Panc1 (cell line): ENCODE measurements around the gene ADD1. TPM values are rescaled to one million over a fixed set of nuclear protein-coding genes. Genes with fewer than 3 reads are reported as not detected.
"Not testable (repeated sequence)": the region's sequence is repeated elsewhere in the genome, so short reads cannot be mapped to it uniquely, and the experiment has no call there.

Experiments used
- ATAC-seq: fragments of 200-7000 bp; cut with Tn5 transposase; 2 replicates; pipeline ENCODE4 v1.9.1; 2020; ENCODE audit warnings: mild to moderate bottlenecking, moderate library complexity
- BruUV-seq: library from RNA; stranded (reverse); fragments of 400-500 nt; replicated peaks from 2 replicates; lab custom pipeline; 2021; lab: Mats Ljungman, UMichigan
- CTCF ChIA-PET: fragments of 300-600 bp; sonication (Branson Sonifier 250); formaldehyde crosslinking; loops from one replicate; lab custom pipeline; 2022; ENCODE audit warnings: antibody characterized with exemption; lab: Charles Lee
- POLR2A ChIA-PET: fragments of 300-600 bp; sonication (Branson Sonifier 250); formaldehyde crosslinking; loops from one replicate; lab custom pipeline; 2022; ENCODE audit warnings: antibody characterized with exemption; lab: Charles Lee
- DNase-seq: peaks from one replicate; pipeline ENCODE4 v3.0.0-alpha.2; 2010; ENCODE audit warnings: low read depth, low spot score
- H3K27ac ChIP-seq: 2 replicates; pipeline ENCODE4 v1.5.1; 2011; ENCODE audit warnings: mild to moderate bottlenecking, low read length, inconsistent platforms
- H3K27me3 ChIP-seq: fragments of 200-500 bp; sonication (Bioruptor generic); 2 replicates; pipeline ENCODE4 v1.6.0; 2014; ENCODE audit warnings: low read length, inconsistent platforms; ENCODE audit not compliant: control insufficient read depth, insufficient read depth
- H3K36me3 ChIP-seq: fragments of 200-500 bp; sonication (Bioruptor generic); 2 replicates; pipeline ENCODE4 v1.5.1; 2014; ENCODE audit warnings: inconsistent platforms, mild to moderate bottlenecking, low read length, moderate library complexity; ENCODE audit not compliant: control insufficient read depth, insufficient read depth
- H3K4me1 ChIP-seq: 2 replicates; pipeline ENCODE4 v1.5.1; 2011; ENCODE audit warnings: inconsistent platforms, mild to moderate bottlenecking, low read length, moderate library complexity; ENCODE audit not compliant: control insufficient read depth, insufficient read depth
- H3K4me3 ChIP-seq, 2 experiments: 2 replicates each; pipeline ENCODE4 v1.5.1; 2011 to 2012; ENCODE audit warnings: low read depth in 2 of 2, low read length in 2 of 2, mild to moderate bottlenecking in 2 of 2, inconsistent platforms in 1 of 2, moderate library complexity in 1 of 2
- H3K9me3 ChIP-seq: fragments of 200-500 bp; sonication (Bioruptor generic); 2 replicates; pipeline ENCODE4 v1.5.1; 2014; ENCODE audit warnings: low read depth, mild to moderate bottlenecking, inconsistent platforms, low read length, moderate library complexity; ENCODE audit not compliant: control insufficient read depth, insufficient read depth
- POLR2AphosphoS5 ChIP-seq: IDR thresholded peaks from 2 replicates; pipeline ENCODE4 v1.6.1; 2012; ENCODE audit warnings: mild to moderate bottlenecking, low read depth, low read length, moderate library complexity
- SIN3A ChIP-seq: IDR thresholded peaks from 2 replicates; pipeline ENCODE4 v1.6.1; 2012; ENCODE audit warnings: low read depth, mild to moderate bottlenecking, low read length, moderate library complexity, borderline replicate concordance; ENCODE audit not compliant: insufficient read depth
- TCF7L2 ChIP-seq: IDR thresholded peaks from 2 replicates; pipeline ENCODE4 v1.6.1; 2011; ENCODE audit warnings: mild to moderate bottlenecking, low read depth, low read length, inconsistent platforms
- in situ Hi-C: cut with HindIII; loops from 2 replicates; pipeline ENCODE4 v1.10.0; 2016; ENCODE audit warnings: low sequenced_read_pairs, low pct_unique_long_range_greater_than_20kb
- intact Hi-C: fragments of 100-400 bp; cut with micrococcal nuclease; formaldehyde crosslinking; loops from one replicate; pipeline ENCODE4 v1.10.0; 2022; ENCODE audit not compliant: unreplicated experiment
- total RNA-seq: library from RNA; stranded (reverse); gene quantifications from one replicate; pipeline ENCODE4 v1.2.1, GENCODE V29; 2021; ENCODE audit not compliant: unreplicated experiment
- TF ChIP-seq, protein P1 (sequence below): fragments of 450-650 bp; IDR thresholded peaks from 2 replicates; pipeline ENCODE4 v1.5.1; 2017; ENCODE audit warnings: mild to moderate bottlenecking
- TF ChIP-seq, protein P2 (sequence below), 2 experiments: IDR thresholded peaks; 2 replicates each; pipeline ENCODE4 v1.6.1; 2011 to 2012; ENCODE audit warnings: low read depth in 2 of 2, control low read depth in 1 of 2, low read length in 1 of 2, mild to moderate bottlenecking in 1 of 2, moderate library complexity in 1 of 2; ENCODE audit not compliant: insufficient read depth in 1 of 2

The ADD1 gene
- total RNA-seq, 1 experiment from 2014 or later: 158 TPM

DNA sequence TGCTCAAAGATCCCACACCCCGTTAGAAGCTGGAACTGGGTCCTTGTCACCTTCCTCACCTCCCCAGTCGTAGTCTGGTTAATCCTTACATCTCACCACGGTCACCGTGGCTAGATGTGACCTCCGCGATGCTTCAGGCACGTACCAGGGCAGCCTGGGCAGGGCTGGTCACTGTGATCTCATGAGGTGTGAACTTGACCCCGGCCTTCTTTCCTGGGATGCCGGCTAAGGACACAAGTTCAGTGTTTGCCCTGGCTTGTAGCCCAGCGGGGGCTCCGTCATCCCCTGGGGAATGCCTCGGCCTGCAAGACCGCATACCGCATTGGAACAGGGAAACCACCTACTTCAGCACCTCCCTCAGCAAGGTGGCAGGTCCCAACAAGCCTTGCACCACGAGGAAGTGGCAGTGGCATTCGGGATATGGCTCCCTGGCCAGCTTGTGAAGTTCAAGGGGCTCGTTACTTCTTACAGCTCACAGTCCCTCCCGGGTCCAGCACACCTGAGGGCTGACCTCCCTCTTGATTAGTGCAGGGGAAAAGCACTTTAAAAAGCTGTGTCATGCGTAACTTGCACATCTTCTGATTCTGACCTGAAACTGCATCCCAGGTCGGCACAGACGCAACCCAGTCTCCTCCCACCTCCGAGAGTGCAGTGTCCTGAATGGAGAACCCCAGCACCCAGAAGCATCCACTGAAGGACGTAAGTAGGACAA, 93.7 kb downstream of the ADD1 start:
- Histone ChIP-seq H3K27me3 (no peaks in the 10 kb centered on the region), H3K36me3 (no peaks in the 10 kb centered on the region; the same call in 1 of the 2 replicates), H3K27ac (peak overlapping the region; percentile 89), H3K4me1 (peaks cover 25% of the 10 kb centered on the region), H3K9me3 (no peaks in the 10 kb centered on the region), H3K4me3 (peak overlapping the region in 1 of 2 experiments; percentile 64; a peak in 1 of 4 replicates)
- in situ Hi-C loops (no loop called here), intact Hi-C loops (loop anchor here (10.0 kb wide), 2 partner anchors 143 to 173 kb away; partner anchors contain the start of gene SH3BP2)
- ChIA-PET CTCF (no interaction called here), POLR2A (no interaction called here)
- peak; percentile 46 for DNase-seq
- ATAC-seq: peak; percentile 29
- TF ChIP-seq POLR2AphosphoS5: no peak; the same call in 1 of the 2 replicates
- TF ChIP-seq, protein P1, sequence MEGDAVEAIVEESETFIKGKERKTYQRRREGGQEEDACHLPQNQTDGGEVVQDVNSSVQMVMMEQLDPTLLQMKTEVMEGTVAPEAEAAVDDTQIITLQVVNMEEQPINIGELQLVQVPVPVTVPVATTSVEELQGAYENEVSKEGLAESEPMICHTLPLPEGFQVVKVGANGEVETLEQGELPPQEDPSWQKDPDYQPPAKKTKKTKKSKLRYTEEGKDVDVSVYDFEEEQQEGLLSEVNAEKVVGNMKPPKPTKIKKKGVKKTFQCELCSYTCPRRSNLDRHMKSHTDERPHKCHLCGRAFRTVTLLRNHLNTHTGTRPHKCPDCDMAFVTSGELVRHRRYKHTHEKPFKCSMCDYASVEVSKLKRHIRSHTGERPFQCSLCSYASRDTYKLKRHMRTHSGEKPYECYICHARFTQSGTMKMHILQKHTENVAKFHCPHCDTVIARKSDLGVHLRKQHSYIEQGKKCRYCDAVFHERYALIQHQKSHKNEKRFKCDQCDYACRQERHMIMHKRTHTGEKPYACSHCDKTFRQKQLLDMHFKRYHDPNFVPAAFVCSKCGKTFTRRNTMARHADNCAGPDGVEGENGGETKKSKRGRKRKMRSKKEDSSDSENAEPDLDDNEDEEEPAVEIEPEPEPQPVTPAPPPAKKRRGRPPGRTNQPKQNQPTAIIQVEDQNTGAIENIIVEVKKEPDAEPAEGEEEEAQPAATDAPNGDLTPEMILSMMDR: no peak
- no peak for TF ChIP-seq SIN3A
- TF ChIP-seq, protein P2, sequence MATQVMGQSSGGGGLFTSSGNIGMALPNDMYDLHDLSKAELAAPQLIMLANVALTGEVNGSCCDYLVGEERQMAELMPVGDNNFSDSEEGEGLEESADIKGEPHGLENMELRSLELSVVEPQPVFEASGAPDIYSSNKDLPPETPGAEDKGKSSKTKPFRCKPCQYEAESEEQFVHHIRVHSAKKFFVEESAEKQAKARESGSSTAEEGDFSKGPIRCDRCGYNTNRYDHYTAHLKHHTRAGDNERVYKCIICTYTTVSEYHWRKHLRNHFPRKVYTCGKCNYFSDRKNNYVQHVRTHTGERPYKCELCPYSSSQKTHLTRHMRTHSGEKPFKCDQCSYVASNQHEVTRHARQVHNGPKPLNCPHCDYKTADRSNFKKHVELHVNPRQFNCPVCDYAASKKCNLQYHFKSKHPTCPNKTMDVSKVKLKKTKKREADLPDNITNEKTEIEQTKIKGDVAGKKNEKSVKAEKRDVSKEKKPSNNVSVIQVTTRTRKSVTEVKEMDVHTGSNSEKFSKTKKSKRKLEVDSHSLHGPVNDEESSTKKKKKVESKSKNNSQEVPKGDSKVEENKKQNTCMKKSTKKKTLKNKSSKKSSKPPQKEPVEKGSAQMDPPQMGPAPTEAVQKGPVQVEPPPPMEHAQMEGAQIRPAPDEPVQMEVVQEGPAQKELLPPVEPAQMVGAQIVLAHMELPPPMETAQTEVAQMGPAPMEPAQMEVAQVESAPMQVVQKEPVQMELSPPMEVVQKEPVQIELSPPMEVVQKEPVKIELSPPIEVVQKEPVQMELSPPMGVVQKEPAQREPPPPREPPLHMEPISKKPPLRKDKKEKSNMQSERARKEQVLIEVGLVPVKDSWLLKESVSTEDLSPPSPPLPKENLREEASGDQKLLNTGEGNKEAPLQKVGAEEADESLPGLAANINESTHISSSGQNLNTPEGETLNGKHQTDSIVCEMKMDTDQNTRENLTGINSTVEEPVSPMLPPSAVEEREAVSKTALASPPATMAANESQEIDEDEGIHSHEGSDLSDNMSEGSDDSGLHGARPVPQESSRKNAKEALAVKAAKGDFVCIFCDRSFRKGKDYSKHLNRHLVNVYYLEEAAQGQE (IDR thresholded peaks at IDR 0.05; ENCODE audit: insufficient read depth in 1 of 2, low read depth in 2 of 2, low read length in 1 of 2): no peak
- no peak for TF ChIP-seq TCF7L2
- no TSS peak for BruUV-seq

DNA sequence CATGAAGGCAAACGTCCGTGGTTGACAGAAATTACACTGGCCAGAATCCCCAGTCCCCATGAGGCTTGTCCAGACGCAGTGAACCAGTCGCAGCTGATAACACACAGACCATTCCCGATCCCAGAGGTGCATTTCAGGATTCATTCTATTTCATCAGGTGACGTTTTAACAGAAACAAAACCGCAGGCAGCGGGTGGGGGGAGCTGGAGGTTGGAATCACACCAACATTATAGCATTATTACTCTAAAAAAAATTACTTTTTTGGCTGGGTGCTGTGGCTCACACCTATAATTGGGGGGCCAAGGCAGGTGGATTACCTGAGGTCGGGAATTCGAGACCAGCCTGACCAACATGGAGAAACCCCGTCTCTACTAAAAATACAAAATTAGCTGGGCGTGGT, 94.3 kb downstream of the ADD1 start:
- Histone ChIP-seq H3K9me3 (no peaks in the 10 kb centered on the region), H3K27me3 (no peaks in the 10 kb centered on the region), H3K4me3 (no peak overlapping the region), H3K4me1 (peaks cover 22% of the 10 kb centered on the region), H3K27ac (no peak overlapping the region; the same call in 1 of the 2 replicates), H3K36me3 (no peaks in the 10 kb centered on the region; the same call in 1 of the 2 replicates)
- POLR2A ChIA-PET: interaction anchor here (0.9 kb wide), 1 partner anchor 97 kb away, joined by 4 read pairs; no protein-coding TSS in a partner anchor
- no TSS peak for BruUV-seq
- TF ChIP-seq, protein P2 (IDR thresholded peaks at IDR 0.05; ENCODE audit: insufficient read depth in 1 of 2, low read depth in 2 of 2, low read length in 1 of 2): no peak
- TF ChIP-seq, protein P1: no peak
- TF ChIP-seq TCF7L2: no peak
- no peak for TF ChIP-seq POLR2AphosphoS5
- TF ChIP-seq SIN3A: no peak
- ATAC-seq: no peak
- intact Hi-C loops: loop anchor here (10.0 kb wide), 2 partner anchors 143 to 173 kb away; partner anchors contain the start of gene SH3BP2
- in situ Hi-C loops: no loop called here
- no peak for DNase-seq
- CTCF ChIA-PET: no interaction called here

DNA sequence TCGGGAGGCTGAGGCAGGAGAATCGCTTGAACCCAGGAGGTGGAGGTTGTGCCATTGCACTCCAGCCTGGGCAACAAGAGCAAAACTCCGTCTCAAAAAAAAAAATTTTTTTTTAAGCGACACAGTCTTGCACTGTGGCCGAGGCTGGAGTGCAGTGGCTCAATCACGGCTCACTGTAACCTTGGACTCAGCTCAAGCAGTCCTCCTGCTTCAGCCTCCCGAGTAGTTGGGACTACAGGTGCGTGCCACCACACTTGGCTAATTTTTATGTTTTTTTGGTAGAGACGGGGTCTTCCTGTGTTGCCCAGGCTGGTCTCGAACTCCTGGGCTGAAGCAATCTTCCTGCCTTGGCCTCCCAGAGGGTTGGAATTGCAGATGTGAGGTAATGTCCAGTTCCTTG, 94.8 kb downstream of the ADD1 start:
- H3K4me1 ChIP-seq: peaks cover 22% of the 10 kb centered on the region
- H3K27me3 ChIP-seq, H3K36me3 ChIP-seq, DNase-seq, H3K27ac ChIP-seq, H3K9me3 ChIP-seq, in situ Hi-C loops, CTCF ChIA-PET, H3K4me3 ChIP-seq, ATAC-seq, BruUV-seq: not testable (repeated sequence)
- POLR2A ChIA-PET: interaction anchor here (0.9 kb wide), 1 partner anchor 97 kb away, joined by 4 read pairs; no protein-coding TSS in a partner anchor
- intact Hi-C loops: loop anchor here (10.0 kb wide), 2 partner anchors 144 to 174 kb away; partner anchors contain the start of gene SH3BP2
